ENCODE data around the gene NCEH1.
A peak's percentile ranks its signal among the peaks of the same experiment; 100 is the strongest.
"Not testable (repeated sequence)": the region's sequence is repeated elsewhere in the genome, so short reads cannot be mapped to it uniquely, and the experiment has no call there.

Gene NCEH1

GRCh38 chr3:172675441-172676193 lies 35.2 kb downstream of the NCEH1 start:
- DNase-seq = no peak

GRCh38 chr3:172673210-172673679 lies 37.6 kb downstream of the NCEH1 start:
- no peak for DNase-seq

GRCh38 chr3:172669021-172669420 lies 41.8 kb downstream of the NCEH1 start:
- no peak for DNase-seq

- peak; percentile 13 for DNase-seq
Observed at GRCh38 chr3:172666873-172667694, 43.8 kb downstream of the NCEH1 start.

- DNase-seq = no peak
Observed at GRCh38 chr3:172666181-172666872, 44.5 kb downstream of the NCEH1 start.

GRCh38 chr3:172665510-172665909 lies 45.4 kb downstream of the NCEH1 start:
- not testable (repeated sequence) for DNase-seq

- not testable (repeated sequence) for DNase-seq
Observed at GRCh38 chr3:172660421-172660820, 50.4 kb downstream of the NCEH1 start.

GRCh38 chr3:172659246-172660002 lies 51.4 kb downstream of the NCEH1 start:
- DNase-seq = no peak

- DNase-seq = no peak
Observed at GRCh38 chr3:172658344-172659245, 52.3 kb downstream of the NCEH1 start.

GRCh38 chr3:172656602-172657001 lies 54.3 kb downstream of the NCEH1 start:
- DNase-seq = no peak

- DNase-seq = no peak
Observed at GRCh38 chr3:172655388-172655787, 55.5 kb downstream of the NCEH1 start.

GRCh38 chr3:172654470-172654869 lies 56.4 kb downstream of the NCEH1 start:
- no peak for DNase-seq

GRCh38 chr3:172653004-172653572 lies 57.8 kb downstream of the NCEH1 start:
- DNase-seq = peak; percentile 67

- no peak for DNase-seq
Observed at GRCh38 chr3:172651936-172652625, 58.8 kb downstream of the NCEH1 start.

GRCh38 chr3:172649987-172650386 lies 60.9 kb downstream of the NCEH1 start:
- DNase-seq = no peak

- DNase-seq = no peak
Observed at GRCh38 chr3:172648747-172649146, 62.1 kb downstream of the NCEH1 start.

- peak; percentile 85 for DNase-seq
Observed at GRCh38 chr3:172647823-172648222, 63.0 kb downstream of the NCEH1 start.

GRCh38 chr3:172647080-172647479 lies 63.8 kb downstream of the NCEH1 start:
- DNase-seq = no peak

- no peak for DNase-seq
Observed at GRCh38 chr3:172646439-172647015, 64.3 kb downstream of the NCEH1 start.

GRCh38 chr3:172644258-172644657 lies 66.6 kb downstream of the NCEH1 start:
- no peak for DNase-seq

All from DMS79 (cell line).